PC-3 (cell line): ENCODE data around the gene ANKS1A. TPM values are rescaled to one million over a fixed set of nuclear protein-coding genes. Genes with fewer than 3 reads are reported as not detected.
"Not testable (repeated sequence)": the region's sequence is repeated elsewhere in the genome, so short reads cannot be mapped to it uniquely, and the experiment has no call there.

Experiments
- ATAC-seq: fragments of 200-7000 bp; cut with Tn5 transposase; 2 replicates; pipeline ENCODE4 v1.9.1; 2020; ENCODE audit warnings: mild to moderate bottlenecking, moderate library complexity
- BruUV-seq: library from RNA; stranded (reverse); fragments of 400-500 nt; replicated peaks from 2 replicates; lab custom pipeline; 2021; lab: Mats Ljungman, UMichigan
- CTCF ChIA-PET: fragments of 300-600 bp; sonication (Branson Sonifier 250); formaldehyde crosslinking; loops from one replicate; lab custom pipeline; 2022; ENCODE audit warnings: antibody characterized with exemption; lab: Charles Lee
- POLR2A ChIA-PET: fragments of 300-600 bp; sonication (Branson Sonifier 250); formaldehyde crosslinking; loops from one replicate; lab custom pipeline; 2022; ENCODE audit warnings: antibody characterized with exemption; ENCODE audit not compliant: unreplicated experiment; lab: Charles Lee
- DNase-seq: peaks from one replicate; pipeline ENCODE4 v3.0.0-alpha.2; 2015
- H2AFZ ChIP-seq: fragments of 300-600 bp; sonication (generic); 2 replicates; pipeline ENCODE4 v1.6.0; 2016; ENCODE audit warnings: antibody characterized with exemption, low read length
- H3F3A ChIP-seq: fragments of 300-600 bp; sonication (generic); one replicate; pipeline ENCODE4 v1.6.0; 2017; ENCODE audit warnings: antibody characterized with exemption, low read length, control low read depth, mild to moderate bottlenecking; ENCODE audit not compliant: unreplicated experiment
- H3K27ac ChIP-seq: fragments of 300-600 bp; sonication (generic); 2 replicates; pipeline ENCODE4 v1.5.1; 2016; ENCODE audit warnings: mild to moderate bottlenecking, low read length
- H3K27me3 ChIP-seq: fragments of 300-600 bp; sonication (generic); 2 replicates; pipeline ENCODE4 v1.6.1; 2016; ENCODE audit warnings: low read length, mixed read lengths
- H3K36me3 ChIP-seq: fragments of 300-600 bp; sonication (generic); 2 replicates; pipeline ENCODE4 v1.6.1; 2016; ENCODE audit warnings: low read depth, mixed run types, low read length, mixed read lengths
- H3K4me1 ChIP-seq: fragments of 300-600 bp; sonication (generic); 2 replicates; pipeline ENCODE4 v1.5.1; 2016; ENCODE audit warnings: low read length; ENCODE audit not compliant: insufficient read depth
- H3K4me2 ChIP-seq: fragments of 300-600 bp; sonication (generic); 2 replicates; pipeline ENCODE4 v1.6.0; 2016; ENCODE audit warnings: low read length
- H3K4me3 ChIP-seq: fragments of 300-600 bp; sonication (generic); 2 replicates; pipeline ENCODE4 v1.5.1; 2016; ENCODE audit warnings: mild to moderate bottlenecking, low read length, mixed read lengths
- H3K79me2 ChIP-seq: fragments of 300-600 bp; sonication (generic); 2 replicates; pipeline ENCODE4 v1.6.1; 2017; ENCODE audit warnings: low read length, mixed read lengths
- H3K9ac ChIP-seq: fragments of 300-600 bp; sonication (generic); 2 replicates; pipeline ENCODE4 v1.6.0; 2016; ENCODE audit warnings: mild to moderate bottlenecking, low read length
- H3K9me2 ChIP-seq: fragments of 300-600 bp; sonication (generic); replicated peaks from 2 replicates; pipeline ENCODE4 v1.6.1; 2016; ENCODE audit warnings: mixed run types, low read length, mixed read lengths
- H3K9me3 ChIP-seq: fragments of 300-600 bp; sonication (generic); 2 replicates; pipeline ENCODE4 v1.6.1; 2016; ENCODE audit warnings: low read length, mixed read lengths
- H4K20me1 ChIP-seq: fragments of 300-600 bp; sonication (generic); 2 replicates; pipeline ENCODE4 v1.6.1; 2016; ENCODE audit warnings: low read length, mixed read lengths
- CTCF ChIP-seq: fragments of 300-600 bp; sonication (generic); conservative IDR thresholded peaks from 2 replicates; pipeline ENCODE4 v1.5.1; 2017; ENCODE audit warnings: antibody characterized with exemption, low read depth, mild to moderate bottlenecking, low read length
- EZH2 ChIP-seq: fragments of 300-600 bp; sonication (generic); IDR thresholded peaks from one replicate; pipeline ENCODE4 v1.6.1; 2017; ENCODE audit warnings: antibody characterized with exemption, mild to moderate bottlenecking, low read length; ENCODE audit not compliant: unreplicated experiment
- EZH2phosphoT487 ChIP-seq: fragments of 300-600 bp; sonication (generic); IDR thresholded peaks from 2 replicates; pipeline ENCODE4 v1.6.1; 2018; ENCODE audit warnings: mild to moderate bottlenecking, antibody characterized with exemption, low read length, borderline replicate concordance
- intact Hi-C: fragments of 100-400 bp; cut with micrococcal nuclease; formaldehyde crosslinking; loops from 2 replicates; pipeline ENCODE4 v1.9.0; 2023
- total RNA-seq: library from RNA; depleted of rRNA; stranded (reverse); fragments of >200 nt; gene quantifications from 2 replicates; pipeline ENCODE4 v1.2.3, GENCODE V29; 2014

The ANKS1A gene
- total RNA-seq, 1 experiment from 2014 or later = 18.8 TPM

DNA sequence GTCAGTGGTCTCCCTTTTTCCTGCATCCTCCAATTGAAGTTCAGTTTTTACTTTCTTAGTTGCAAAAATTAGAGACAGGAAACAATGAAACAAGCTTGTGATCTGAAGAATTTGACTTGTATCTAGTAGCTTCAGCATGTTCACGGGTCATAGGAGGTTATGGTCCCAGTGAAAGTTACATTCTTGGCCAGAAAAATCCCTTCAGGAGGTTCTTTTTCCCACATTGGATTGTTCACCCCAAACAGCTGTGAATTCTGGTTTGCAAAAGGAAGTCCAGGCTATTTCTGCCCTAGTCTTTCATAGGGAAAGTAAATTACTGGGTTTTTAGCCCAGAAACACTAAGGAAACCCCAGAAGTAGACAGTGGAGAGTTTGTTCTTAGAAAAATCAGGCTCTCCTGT lies 8.1 kb downstream of the ANKS1A start:
- DNase-seq (no peak), ATAC-seq (no peak)
- H3K36me3 ChIP-seq = no peaks in the 10 kb centered on the region
- no peaks in the 10 kb centered on the region for H3F3A ChIP-seq
- no peaks in the 10 kb centered on the region for H3K9me3 ChIP-seq
- H3K4me1 ChIP-seq = peaks cover 11% of the 10 kb centered on the region; the same call in 1 of the 2 replicates
- H3K9me2 ChIP-seq = no peaks in the 10 kb centered on the region
- no peak overlapping the region for H3K27ac ChIP-seq
- CTCF ChIA-PET = no interaction called here
- intact Hi-C loops = no loop called here
- POLR2A ChIA-PET = no interaction called here
- H3K79me2 ChIP-seq = peaks cover 92% of the 10 kb centered on the region
- H2AFZ ChIP-seq = no peak overlapping the region
- H4K20me1 ChIP-seq = peaks cover 10% of the 10 kb centered on the region; the same call in 1 of the 2 replicates
- H3K4me3 ChIP-seq = no peak overlapping the region
- TF ChIP-seq EZH2phosphoT487 = no peak
- no peak for TF ChIP-seq EZH2
- TF ChIP-seq CTCF = no peak
- no peaks in the 10 kb centered on the region for H3K27me3 ChIP-seq
- BruUV-seq = no TSS peak
- H3K9ac ChIP-seq = no peak overlapping the region
- no peak overlapping the region for H3K4me2 ChIP-seq

DNA sequence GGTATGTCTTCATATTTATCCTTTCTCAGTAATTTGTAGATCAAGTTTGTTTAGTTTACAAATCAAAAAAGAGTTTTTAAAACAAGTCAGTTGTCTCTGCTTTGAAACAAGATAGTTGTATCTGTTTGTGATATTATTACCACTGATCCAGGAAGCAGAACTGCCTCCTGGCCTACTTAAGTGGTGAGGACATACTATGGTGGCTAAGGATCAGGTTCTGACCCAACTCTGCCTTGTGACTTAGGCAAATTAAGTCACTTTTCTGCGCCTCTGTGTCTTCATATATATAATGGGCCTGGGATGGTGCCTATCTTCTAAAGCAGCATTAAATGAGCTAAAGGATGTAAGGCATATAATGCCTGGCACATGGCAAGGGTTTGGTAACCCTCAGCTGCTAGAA lies 8.7 kb downstream of the ANKS1A start:
- CTCF ChIA-PET = no interaction called here
- Histone ChIP-seq H4K20me1 (peaks cover 8% of the 10 kb centered on the region; the same call in 1 of the 2 replicates), H3K27ac (no peak overlapping the region), H3K9me2 (no peaks in the 10 kb centered on the region), H3K36me3 (no peaks in the 10 kb centered on the region), H2AFZ (no peak overlapping the region), H3K4me1 (peaks cover 11% of the 10 kb centered on the region; the same call in 1 of the 2 replicates), H3K4me3 (no peak overlapping the region), H3K27me3 (no peaks in the 10 kb centered on the region), H3F3A (no peaks in the 10 kb centered on the region), H3K79me2 (peaks cover 92% of the 10 kb centered on the region), H3K9ac (no peak overlapping the region), H3K4me2 (no peak overlapping the region), H3K9me3 (no peaks in the 10 kb centered on the region)
- ATAC-seq (no peak), DNase-seq (no peak)
- no TSS peak for BruUV-seq
- TF ChIP-seq CTCF (no peak), EZH2phosphoT487 (no peak), EZH2 (no peak)
- POLR2A ChIA-PET = no interaction called here
- intact Hi-C loops = no loop called here

- H2AFZ ChIP-seq, H3K9me3 ChIP-seq, intact Hi-C loops, POLR2A ChIA-PET, DNase-seq, H3K27me3 ChIP-seq, H3K36me3 ChIP-seq, H3K9me2 ChIP-seq, H4K20me1 ChIP-seq, H3K4me3 ChIP-seq, H3F3A ChIP-seq, ATAC-seq, H3K4me2 ChIP-seq, H3K27ac ChIP-seq, H3K9ac ChIP-seq, BruUV-seq: not testable (repeated sequence)
- Histone ChIP-seq H3K79me2 (peaks cover 92% of the 10 kb centered on the region), H3K4me1 (peaks cover 11% of the 10 kb centered on the region; the same call in 1 of the 2 replicates)
- CTCF ChIA-PET = interaction anchor here (0.6 kb wide), 1 partner anchor 651 kb away, joined by 3 read pairs; the partner anchor contains the start of gene SMIM29
Observed at GRCh38 chr6:34899748-34900147, 10.7 kb downstream of the ANKS1A start.
